HUES6 (cell line): ENCODE results near the gene NTF3.

Experiments used
- H3K27ac ChIP-seq: 2 replicates; pipeline ENCODE4 v1.7.0; 2013; ENCODE audit warnings: low read depth, mild to moderate bottlenecking, low read length, inconsistent platforms
- H3K27me3 ChIP-seq: 2 replicates; pipeline ENCODE4 v1.6.1; 2013; ENCODE audit warnings: low read length; ENCODE audit not compliant: control insufficient read depth, insufficient read depth
- H3K36me3 ChIP-seq: 2 replicates; pipeline ENCODE4 v1.6.1; 2013; ENCODE audit warnings: low read length; ENCODE audit not compliant: control insufficient read depth, insufficient read depth
- H3K4me1 ChIP-seq: 2 replicates; pipeline ENCODE4 v1.6.1; 2013; ENCODE audit warnings: low read length; ENCODE audit not compliant: control insufficient read depth, insufficient read depth
- H3K4me3 ChIP-seq: 2 replicates; pipeline ENCODE4 v1.5.1; 2013; ENCODE audit warnings: low read depth, low read length
- H3K9ac ChIP-seq: one replicate; pipeline ENCODE4 v1.6.1; 2013; ENCODE audit warnings: mild to moderate bottlenecking, low read length
- H3K9me3 ChIP-seq: 2 replicates; pipeline ENCODE4 v1.6.1; 2013; ENCODE audit warnings: low read depth, low read length; ENCODE audit not compliant: control insufficient read depth, insufficient read depth

Gene NTF3

GRCh38 chr12:5432011-5432400 is at the start of gene NTF3:
NTF3 (plus strand) TSS chr12:5432108; CDS start chr12:5432325, 217 bp downstream.
- peak within 1 kb of the TSS; percentile 35 for H3K9ac ChIP-seq
- no peaks in the 10 kb centered on the region for H3K9me3 ChIP-seq
- no peak within 1 kb of the TSS for H3K27ac ChIP-seq
- H3K36me3 ChIP-seq, result no peaks in the 10 kb centered on the region
- peak within 1 kb of the TSS; percentile 63 for H3K4me3 ChIP-seq
- peaks cover 42% of the 10 kb centered on the region for H3K4me1 ChIP-seq
- peaks cover 87% of the 10 kb centered on the region for H3K27me3 ChIP-seq

GRCh38 chr12:5384015-5384414 is 47.9 kb upstream of the NTF3 start:
- no peaks in the 10 kb centered on the region for H3K36me3 ChIP-seq
- H3K27me3 ChIP-seq, result no peaks in the 10 kb centered on the region
- H3K9me3 ChIP-seq, result no peaks in the 10 kb centered on the region
- H3K27ac ChIP-seq, result no peak overlapping the region
- peaks cover 2% of the 10 kb centered on the region; the same call in 1 of the 2 replicates for H3K4me1 ChIP-seq
- H3K4me3 ChIP-seq, result no peak overlapping the region
- no peak overlapping the region for H3K9ac ChIP-seq

- Histone ChIP-seq H3K4me1 (peaks cover 2% of the 10 kb centered on the region; the same call in 1 of the 2 replicates), H3K4me3 (no peak overlapping the region), H3K9me3 (no peaks in the 10 kb centered on the region), H3K9ac (no peak overlapping the region), H3K36me3 (no peaks in the 10 kb centered on the region), H3K27ac (no peak overlapping the region), H3K27me3 (no peaks in the 10 kb centered on the region)
These were observed 43.0 kb upstream of the NTF3 start for GRCh38 chr12:5388581-5389535.

- no peak overlapping the region for H3K9ac ChIP-seq
- no peaks in the 10 kb centered on the region for H3K36me3 ChIP-seq
- H3K27me3 ChIP-seq, result no peaks in the 10 kb centered on the region
- no peaks in the 10 kb centered on the region for H3K4me1 ChIP-seq
- H3K4me3 ChIP-seq, result no peak overlapping the region
- H3K27ac ChIP-seq, result no peak overlapping the region
- no peaks in the 10 kb centered on the region for H3K9me3 ChIP-seq
These were observed 41.6 kb upstream of the NTF3 start for GRCh38 chr12:5390174-5390799.

- Histone ChIP-seq H3K9me3 (no peaks in the 10 kb centered on the region), H3K27me3 (no peaks in the 10 kb centered on the region), H3K4me3 (no peak overlapping the region), H3K27ac (no peak overlapping the region), H3K9ac (no peak overlapping the region), H3K36me3 (no peaks in the 10 kb centered on the region), H3K4me1 (no peaks in the 10 kb centered on the region)
These were observed 40.3 kb upstream of the NTF3 start for GRCh38 chr12:5391653-5392052.

- no peak overlapping the region for H3K9ac ChIP-seq
- H3K27ac ChIP-seq, result no peak overlapping the region
- H3K4me3 ChIP-seq, result no peak overlapping the region
- H3K4me1 ChIP-seq, result no peaks in the 10 kb centered on the region
- H3K36me3 ChIP-seq, result no peaks in the 10 kb centered on the region
- no peaks in the 10 kb centered on the region for H3K27me3 ChIP-seq
- no peaks in the 10 kb centered on the region for H3K9me3 ChIP-seq
These were observed 38.9 kb upstream of the NTF3 start for GRCh38 chr12:5392961-5393360.

- Histone ChIP-seq H3K27ac (no peak overlapping the region), H3K9ac (no peak overlapping the region), H3K36me3 (no peaks in the 10 kb centered on the region), H3K9me3 (no peaks in the 10 kb centered on the region), H3K27me3 (no peaks in the 10 kb centered on the region), H3K4me3 (no peak overlapping the region), H3K4me1 (no peaks in the 10 kb centered on the region)
These were observed 36.3 kb upstream of the NTF3 start for GRCh38 chr12:5395443-5396271.

GRCh38 chr12:5396541-5396940 is 35.4 kb upstream of the NTF3 start:
- Histone ChIP-seq H3K9me3 (no peaks in the 10 kb centered on the region), H3K36me3 (no peaks in the 10 kb centered on the region), H3K9ac (no peak overlapping the region), H3K4me1 (no peaks in the 10 kb centered on the region), H3K27ac (no peak overlapping the region), H3K27me3 (no peaks in the 10 kb centered on the region), H3K4me3 (no peak overlapping the region)

- Histone ChIP-seq H3K27ac (no peak overlapping the region), H3K9ac (no peak overlapping the region)
These were observed 32.6 kb upstream of the NTF3 start for GRCh38 chr12:5399266-5399665.

GRCh38 chr12:5402009-5402935 is 29.6 kb upstream of the NTF3 start:
- H3K36me3 ChIP-seq, result no peaks in the 10 kb centered on the region
- no peaks in the 10 kb centered on the region for H3K4me1 ChIP-seq
- no peak overlapping the region for H3K4me3 ChIP-seq
- H3K27me3 ChIP-seq, result peaks cover 12% of the 10 kb centered on the region
- H3K27ac ChIP-seq, result no peak overlapping the region
- no peaks in the 10 kb centered on the region for H3K9me3 ChIP-seq
- H3K9ac ChIP-seq, result no peak overlapping the region

More at GRCh38 chr12:5399266-5399665, 32.6 kb upstream of the NTF3 start:
- Histone ChIP-seq H3K4me1 (no peaks in the 10 kb centered on the region), H3K36me3 (no peaks in the 10 kb centered on the region), H3K27me3 (peaks cover 12% of the 10 kb centered on the region), H3K4me3 (no peak overlapping the region), H3K9me3 (no peaks in the 10 kb centered on the region)
